Cardiac muscle cell (in vitro differentiated cells and primary cell): ENCODE data around the gene DOCK8. TPM values are rescaled to one million over a fixed set of nuclear protein-coding genes. Genes with fewer than 3 reads are reported as not detected.

Experiments used
- DNase-seq, 2 donors: peaks; one replicate each; pipeline versions ENCODE4 v3.0.0 to v3.0.0-alpha.2; 2010 to 2017; ENCODE audit warnings: low read depth in 1 of 2, low spot score in 1 of 2
- H3K27ac ChIP-seq: fragments of 200-600 bp; sonication (generic); 2 replicates; pipeline ENCODE4 v1.5.1; 2016
- H3K27me3 ChIP-seq: fragments of 200-600 bp; sonication (generic); 2 replicates; pipeline ENCODE4 v1.6.0; 2016; ENCODE audit warnings: control low read depth
- H3K36me3 ChIP-seq: fragments of 200-600 bp; sonication (generic); 2 replicates; pipeline ENCODE4 v1.5.1; 2016; ENCODE audit warnings: control low read depth
- H3K4me1 ChIP-seq: fragments of 200-600 bp; sonication (generic); 2 replicates; pipeline ENCODE4 v1.8.1; 2017; ENCODE audit warnings: low read depth, mild to moderate bottlenecking, mixed run types
- H3K4me3 ChIP-seq: fragments of 200-600 bp; sonication (generic); 2 replicates; pipeline ENCODE4 v1.5.1; 2016; ENCODE audit warnings: mild to moderate bottlenecking
- H3K9me3 ChIP-seq: fragments of 200-600 bp; sonication (generic); 2 replicates; pipeline ENCODE4 v1.5.1; 2017; ENCODE audit warnings: low read depth, mild to moderate bottlenecking, control low read depth
- polyA plus RNA-seq: library from polyadenylated mRNA; unstranded; fragments of >200 nt; fragmentation: Nextera tagmentation; extraction: Ambion mirVana; gene quantifications from 2 replicates; pipeline ENCODE4 v1.2.1, GENCODE V29; 2016
- total RNA-seq: library from RNA; depleted of rRNA; stranded (reverse); fragments of >200 nt; gene quantifications from 2 replicates; pipeline ENCODE4 v1.2.3, GENCODE V29; 2016
- TF ChIP-seq, protein P1 (sequence below): IDR thresholded peaks from 2 replicates; pipeline ENCODE4 v1.5.1; 2012; ENCODE audit warnings: low read depth, mild to moderate bottlenecking, low read length

Gene DOCK8
- total and polyA plus RNA-seq, 2 experiments from 2014 or later = 2.0 TPM; not detected in 1

DNA sequence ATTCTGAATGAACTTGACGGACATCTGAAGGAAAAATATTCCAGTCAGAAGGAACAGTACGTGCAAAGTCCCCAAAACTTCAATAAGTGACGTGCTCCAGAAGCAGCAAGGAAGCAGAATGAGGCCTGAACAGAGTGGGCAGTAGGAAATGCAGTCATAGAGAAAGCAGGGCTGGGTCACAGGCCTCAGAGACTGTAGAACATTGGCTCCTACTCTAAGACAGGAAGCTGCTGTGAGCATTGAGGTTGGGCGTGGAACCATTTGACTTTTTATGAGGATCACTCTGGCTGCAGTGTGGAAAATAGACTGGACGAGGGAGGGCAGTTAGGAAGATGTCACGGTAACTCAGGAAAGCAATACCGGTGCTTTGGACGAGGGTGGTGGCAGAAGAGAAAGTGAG, 64.0 kb downstream of the DOCK8 start:
- Histone ChIP-seq H3K9me3 (no peaks in the 10 kb centered on the region), H3K27ac (no peak overlapping the region), H3K27me3 (no peaks in the 10 kb centered on the region), H3K4me3 (no peak overlapping the region), H3K4me1 (no peaks in the 10 kb centered on the region), H3K36me3 (no peaks in the 10 kb centered on the region)
- no peak for DNase-seq
- TF ChIP-seq, protein P1, sequence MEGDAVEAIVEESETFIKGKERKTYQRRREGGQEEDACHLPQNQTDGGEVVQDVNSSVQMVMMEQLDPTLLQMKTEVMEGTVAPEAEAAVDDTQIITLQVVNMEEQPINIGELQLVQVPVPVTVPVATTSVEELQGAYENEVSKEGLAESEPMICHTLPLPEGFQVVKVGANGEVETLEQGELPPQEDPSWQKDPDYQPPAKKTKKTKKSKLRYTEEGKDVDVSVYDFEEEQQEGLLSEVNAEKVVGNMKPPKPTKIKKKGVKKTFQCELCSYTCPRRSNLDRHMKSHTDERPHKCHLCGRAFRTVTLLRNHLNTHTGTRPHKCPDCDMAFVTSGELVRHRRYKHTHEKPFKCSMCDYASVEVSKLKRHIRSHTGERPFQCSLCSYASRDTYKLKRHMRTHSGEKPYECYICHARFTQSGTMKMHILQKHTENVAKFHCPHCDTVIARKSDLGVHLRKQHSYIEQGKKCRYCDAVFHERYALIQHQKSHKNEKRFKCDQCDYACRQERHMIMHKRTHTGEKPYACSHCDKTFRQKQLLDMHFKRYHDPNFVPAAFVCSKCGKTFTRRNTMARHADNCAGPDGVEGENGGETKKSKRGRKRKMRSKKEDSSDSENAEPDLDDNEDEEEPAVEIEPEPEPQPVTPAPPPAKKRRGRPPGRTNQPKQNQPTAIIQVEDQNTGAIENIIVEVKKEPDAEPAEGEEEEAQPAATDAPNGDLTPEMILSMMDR = no peak

DNA sequence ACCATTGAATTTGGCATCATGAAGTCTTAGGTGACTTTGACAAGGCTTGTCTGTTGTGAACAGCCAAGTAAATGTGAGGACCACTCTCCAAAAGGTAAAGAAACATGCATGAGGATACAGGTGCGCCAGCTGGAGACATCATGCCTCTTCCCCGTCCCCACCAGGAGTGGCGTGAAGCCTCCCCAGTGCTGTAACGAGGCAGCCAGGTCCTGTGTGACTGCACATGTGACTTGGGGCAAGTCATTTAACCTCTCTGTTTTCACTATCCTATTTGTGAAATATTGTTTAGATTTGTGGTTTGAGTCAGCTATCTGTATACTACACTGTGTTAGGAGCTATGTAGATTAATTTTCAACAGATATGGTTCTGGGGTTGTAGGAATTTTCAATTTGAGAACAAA, 65.0 kb downstream of the DOCK8 start:
- Histone ChIP-seq H3K4me1 (no peaks in the 10 kb centered on the region), H3K36me3 (no peaks in the 10 kb centered on the region), H3K4me3 (no peak overlapping the region), H3K9me3 (no peaks in the 10 kb centered on the region), H3K27me3 (no peaks in the 10 kb centered on the region), H3K27ac (no peak overlapping the region)
- no peak for DNase-seq
- TF ChIP-seq, protein P1 = no peak

DNA sequence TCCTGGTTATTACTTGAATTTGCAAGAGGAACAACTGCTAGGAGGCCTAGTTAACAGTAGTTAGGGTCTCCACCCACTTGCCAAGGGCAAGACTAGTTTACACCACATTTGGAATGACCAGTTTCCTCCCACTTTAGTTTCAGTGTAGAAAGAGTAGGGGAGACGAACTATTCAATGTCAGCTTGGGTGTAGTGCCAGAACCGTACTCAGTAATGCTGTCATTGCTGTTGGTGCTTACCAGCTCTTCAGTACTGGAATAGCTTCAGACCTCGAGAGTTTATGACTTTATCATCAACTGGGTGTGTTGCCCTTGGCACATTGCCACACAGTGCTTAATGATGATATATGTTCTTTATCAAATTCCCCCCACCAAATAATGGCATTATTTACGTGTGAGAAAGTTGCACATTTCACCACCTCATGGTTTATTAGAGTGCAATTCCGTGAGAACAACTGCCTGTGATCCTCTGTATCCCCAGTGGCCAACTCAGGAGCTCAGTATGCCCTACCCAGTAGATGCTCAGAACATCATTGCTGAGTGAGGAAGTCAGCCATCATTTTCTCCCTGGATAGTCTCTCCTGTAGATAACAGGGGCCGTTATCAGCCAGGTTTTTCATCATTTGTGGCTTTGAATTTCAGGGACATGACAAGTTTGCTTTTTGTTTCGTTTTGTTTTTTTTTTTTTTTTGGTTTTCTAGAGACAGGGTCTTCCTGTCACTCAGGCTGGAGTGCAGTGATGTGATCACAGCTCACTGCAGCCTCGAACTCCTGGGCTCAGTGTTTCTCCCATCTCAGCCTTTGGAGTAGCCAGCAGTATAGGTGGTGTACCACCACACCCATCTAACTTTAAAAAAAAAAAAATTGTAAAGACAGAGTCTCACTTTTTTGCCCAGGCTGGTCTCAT, 67.3 kb downstream of the DOCK8 start:
- no peak overlapping the region for H3K4me3 ChIP-seq
- H3K9me3 ChIP-seq = no peaks in the 10 kb centered on the region
- H3K27me3 ChIP-seq = no peaks in the 10 kb centered on the region
- H3K36me3 ChIP-seq = no peaks in the 10 kb centered on the region
- TF ChIP-seq, protein P1 = no peak
- H3K27ac ChIP-seq = no peak overlapping the region
- H3K4me1 ChIP-seq = no peaks in the 10 kb centered on the region
- no peak for DNase-seq

DNA sequence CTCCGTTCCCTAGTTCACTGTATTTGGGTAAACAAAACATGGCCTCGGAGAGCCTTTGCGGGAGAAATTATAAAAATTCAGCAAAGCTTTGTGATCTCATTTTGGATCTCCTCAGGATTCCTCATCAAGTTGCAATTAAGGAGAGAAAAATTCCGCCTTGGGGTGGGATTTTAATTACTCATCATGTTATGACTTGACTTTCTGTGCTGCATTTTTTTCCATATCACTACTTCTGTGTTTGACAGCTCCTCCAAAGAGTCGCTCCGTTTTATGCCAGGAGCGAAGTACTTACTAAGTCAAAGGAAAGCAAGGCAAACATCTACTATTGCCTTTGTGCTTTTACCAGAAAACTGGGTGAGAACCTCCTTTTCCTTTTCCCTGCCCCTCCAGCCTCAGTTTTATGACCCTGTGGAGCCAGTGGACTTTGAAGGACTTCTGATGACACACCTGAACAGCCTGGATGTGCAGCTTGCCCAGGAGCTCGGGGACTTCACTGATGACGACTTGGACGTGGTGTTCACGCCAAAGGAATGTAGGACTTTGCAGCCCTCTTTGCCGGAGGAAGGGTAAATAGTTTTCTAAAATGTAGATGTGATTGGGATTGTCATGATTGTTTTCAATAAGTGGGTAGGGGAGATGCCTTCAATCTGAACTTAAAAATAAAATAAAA, 71.5 kb downstream of the DOCK8 start:
- Histone ChIP-seq H3K36me3 (no peaks in the 10 kb centered on the region), H3K9me3 (no peaks in the 10 kb centered on the region), H3K4me1 (no peaks in the 10 kb centered on the region), H3K4me3 (no peak overlapping the region), H3K27me3 (peaks cover 7% of the 10 kb centered on the region), H3K27ac (no peak overlapping the region)
- DNase-seq = no peak
- TF ChIP-seq, protein P1 = no peak

DNA sequence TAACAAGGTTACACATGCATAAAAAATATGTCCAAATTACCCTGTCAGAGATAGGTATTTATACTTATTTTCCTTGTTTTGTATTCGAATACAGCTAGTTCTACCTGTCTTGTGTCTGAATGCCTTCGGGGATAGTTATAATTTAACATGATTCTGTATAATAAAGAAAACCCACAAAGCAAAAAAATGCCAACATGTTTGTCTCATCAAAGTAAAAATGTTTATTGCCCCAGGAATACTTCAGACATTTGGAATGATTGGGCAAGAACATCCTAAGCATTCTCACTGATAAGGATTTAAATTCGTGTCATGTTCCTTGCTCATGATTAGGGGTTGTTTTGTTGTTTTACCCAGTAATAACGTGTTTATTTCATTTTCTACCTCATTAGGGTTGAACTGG, 74.5 kb downstream of the DOCK8 start:
- no peak overlapping the region for H3K27ac ChIP-seq
- peaks cover 7% of the 10 kb centered on the region for H3K27me3 ChIP-seq
- no peaks in the 10 kb centered on the region for H3K36me3 ChIP-seq
- no peaks in the 10 kb centered on the region for H3K4me1 ChIP-seq
- no peaks in the 10 kb centered on the region for H3K9me3 ChIP-seq
- no peak for DNase-seq
- H3K4me3 ChIP-seq = no peak overlapping the region
- TF ChIP-seq, protein P1 = no peak
